Esophagus squamous epithelium (tissue), 5 donors: ENCODE results near the gene ASPDH. TPM values are rescaled to one million over a fixed set of nuclear protein-coding genes. Genes with fewer than 3 reads are reported as not detected.

ENCODE experiments used
- DNase-seq: peaks from one replicate; lab custom pipeline; 2025; lab: John Stamatoyannopoulos, UW
- H3K27ac ChIP-seq, 4 donors: fragments of 200-600 bp; sonication (generic); one replicate each; pipeline ENCODE4 v1.5.1; 2016 to 2019; ENCODE audit warnings: mild to moderate bottlenecking in 1 of 4
- H3K27me3 ChIP-seq, 4 donors: fragments of 200-600 bp; sonication (generic); 1 replicate in 3 of 4; 2 replicates in 1 of 4; pipeline versions ENCODE4 v1.5.1 to v1.6.0; 2017 to 2021; ENCODE audit warnings: antibody characterized with exemption in 1 of 4
- H3K36me3 ChIP-seq, 3 donors: fragments of 200-600 bp; sonication (generic); one replicate each; pipeline ENCODE4 v1.5.1; 2016 to 2019
- H3K4me1 ChIP-seq, 3 donors: fragments of 200-600 bp; sonication (generic); one replicate each; pipeline ENCODE4 v1.5.1; 2017 to 2019
- H3K4me3 ChIP-seq, 4 donors: fragments of 200-600 bp; sonication (generic); 1 replicate in 3 of 4; 2 replicates in 1 of 4; pipeline ENCODE4 v1.5.1; 2016 to 2019; ENCODE audit warnings: mild to moderate bottlenecking in 2 of 4, moderate library complexity in 1 of 4
- H3K9me3 ChIP-seq, 3 donors: fragments of 200-600 bp; sonication (generic); one replicate each; pipeline ENCODE4 v1.5.1; 2016 to 2019
- CTCF ChIP-seq, 6 experiments: fragments of 450-650 bp in 4 of 6; fragments of 200-600 bp in 2 of 6; sonication (generic) in 2 of 6; IDR thresholded peaks; one replicate each; pipeline ENCODE4 v1.5.1; 2016 to 2019; ENCODE audit warnings: antibody characterized with exemption in 6 of 6, mild to moderate bottlenecking in 4 of 6, moderate library complexity in 4 of 6
- POLR2A ChIP-seq, 4 donors: fragments of 450-650 bp; IDR thresholded peaks; one replicate each; pipeline ENCODE4 v1.6.1; 2017; ENCODE audit warnings: antibody characterized with exemption in 4 of 4, mild to moderate bottlenecking in 4 of 4, moderate library complexity in 3 of 4
- WGBS, 2 donors: methylation state at CpG; one replicate each; pipeline ENCODE4 v1.1.5; 2018; 5-methylcytosine and 5-hydroxymethylcytosine counted together
- intact Hi-C: fragments of 100-400 bp; cut with DNase I; formaldehyde crosslinking; loops from one replicate; pipeline ENCODE4 v1.15.0; 2022
- total RNA-seq, 4 donors: library from RNA; depleted of rRNA; stranded (reverse); fragments of >200 nt; gene quantifications; one replicate each; pipeline ENCODE4 v1.1.0, GENCODE V29; 2016
- donor health status: DM: yes; HTN: yes; CAD: no.

ASPDH gene
- total RNA-seq, 4 donors from 2014 or later, result not detected

GRCh38 chr19:50493171-50493570 is 20.5 kb downstream of the ASPDH start:
- Histone ChIP-seq H3K4me1 (peaks cover 0 to 3% (median 0%) of the 10 kb centered on the region in 3 donors), H3K27me3 (peaks cover 0 to 30% (median 0%) of the 10 kb centered on the region in 4 donors), H3K27ac (no peak overlapping the region), H3K4me3 (no peak overlapping the region), H3K9me3 (no peaks in the 10 kb centered on the region), H3K36me3 (no peaks in the 10 kb centered on the region)
- no peak for TF ChIP-seq POLR2A (IDR thresholded peaks at IDR 0.05)
- intact Hi-C loops, result no loop called here
- WGBS, 2 donors, result 69 to 77% methylated on average over 6 to 8 of the region's 8 CpGs
- no peak for DNase-seq

GRCh38 chr19:50492303-50493052 is 21.2 kb downstream of the ASPDH start:
- Histone ChIP-seq H3K4me1 (peaks cover 0 to 3% (median 0%) of the 10 kb centered on the region in 3 donors), H3K36me3 (no peaks in the 10 kb centered on the region), H3K4me3 (no peak overlapping the region), H3K27ac (no peak overlapping the region), H3K9me3 (no peaks in the 10 kb centered on the region), H3K27me3 (peaks cover 0 to 36% (median 0%) of the 10 kb centered on the region in 4 donors)
- no peak for DNase-seq
- intact Hi-C loops, result no loop called here
- WGBS, 2 donors, result 6 to 7% methylated on average over 9 of the region's 12 CpGs
- TF ChIP-seq POLR2A (IDR thresholded peaks at IDR 0.05) (no peak), CTCF (IDR thresholded peaks at IDR 0.05) (no peak)

GRCh38 chr19:50490991-50491472 is 22.7 kb downstream of the ASPDH start:
- TF ChIP-seq CTCF (IDR thresholded peaks at IDR 0.05) (no peak), POLR2A (IDR thresholded peaks at IDR 0.05) (no peak)
- Histone ChIP-seq H3K27me3 (peaks cover 0 to 49% (median 0%) of the 10 kb centered on the region in 4 donors), H3K4me3 (no peak overlapping the region), H3K9me3 (no peaks in the 10 kb centered on the region), H3K4me1 (peaks cover 0 to 3% (median 0%) of the 10 kb centered on the region in 3 donors), H3K27ac (no peak overlapping the region), H3K36me3 (no peaks in the 10 kb centered on the region)
- DNase-seq, result no peak
- WGBS, 2 donors, result 48 to 56% methylated on average over 22 to 24 of the region's 26 CpGs
- intact Hi-C loops, result no loop called here

DNA sequence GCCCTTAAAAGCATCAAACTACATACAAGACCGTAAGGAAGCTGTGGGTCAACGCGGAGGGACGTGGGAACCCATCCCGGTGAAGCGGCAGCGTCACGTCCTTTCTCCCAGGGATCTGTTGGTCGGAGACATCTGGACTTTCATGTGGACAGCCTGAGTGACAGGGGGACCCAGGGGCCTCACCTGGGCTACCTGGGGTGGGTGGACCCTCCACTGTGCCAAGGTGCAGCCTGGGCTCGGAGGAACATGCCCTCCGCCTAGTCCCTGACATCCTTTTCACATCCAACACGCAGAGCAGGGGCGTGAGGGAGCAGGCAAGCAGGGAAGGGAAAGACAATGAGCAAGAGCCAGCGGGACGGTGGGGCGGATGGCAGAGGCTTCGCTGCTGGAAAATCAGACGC is 23.3 kb downstream of the ASPDH start:
- Histone ChIP-seq H3K27me3 (peaks cover 0 to 49% (median 0%) of the 10 kb centered on the region in 4 donors), H3K36me3 (no peaks in the 10 kb centered on the region), H3K9me3 (no peaks in the 10 kb centered on the region), H3K4me1 (peaks cover 0 to 3% (median 0%) of the 10 kb centered on the region in 3 donors), H3K4me3 (no peak overlapping the region), H3K27ac (no peak overlapping the region)
- TF ChIP-seq POLR2A (IDR thresholded peaks at IDR 0.05), result no peak
- TF ChIP-seq CTCF (IDR thresholded peaks at IDR 0.05), result no peak
- DNase-seq, result no peak
- intact Hi-C loops, result no loop called here
- WGBS, 2 donors, result 92% methylated on average over 5 to 8 of the region's 18 CpGs

GRCh38 chr19:50489461-50490011 is 24.2 kb downstream of the ASPDH start:
- Histone ChIP-seq H3K27ac (no peak overlapping the region), H3K36me3 (peaks cover 0 to 7% (median 0%) of the 10 kb centered on the region in 3 donors), H3K9me3 (no peaks in the 10 kb centered on the region), H3K4me1 (peaks cover 0 to 3% (median 0%) of the 10 kb centered on the region in 3 donors), H3K4me3 (no peak overlapping the region), H3K27me3 (peaks cover 0 to 49% (median 0%) of the 10 kb centered on the region in 4 donors)
- intact Hi-C loops, result no loop called here
- TF ChIP-seq CTCF (IDR thresholded peaks at IDR 0.05) (no peak), POLR2A (IDR thresholded peaks at IDR 0.05) (no peak)
- WGBS, 2 donors, result 42 to 53% methylated on average over 24 of the region's 24 CpGs
- DNase-seq, result no peak
